Gastroesophageal sphincter (tissue), 4 donors: ENCODE data around the gene ENTPD2. TPM values are rescaled to one million over a fixed set of nuclear protein-coding genes. Genes with fewer than 3 reads are reported as not detected.
A peak's percentile ranks its signal among the peaks of the same experiment; 100 is the strongest.

Experiments
- ATAC-seq: fragments of 150-250 bp; one replicate; pipeline ENCODE4 v1.9.1; 2016; ENCODE audit warnings: mild to moderate bottlenecking, moderate library complexity
- H3K27ac ChIP-seq, 4 donors: fragments of 200-600 bp; sonication (generic) in 3 of 4; 1 replicate in 3 of 4; 2 replicates in 1 of 4; pipeline ENCODE4 v1.5.1; 2016 to 2019
- H3K27me3 ChIP-seq: fragments of 200-600 bp; sonication (generic); one replicate; pipeline ENCODE4 v1.5.1; 2019
- H3K36me3 ChIP-seq, 2 donors: fragments of 200-600 bp; sonication (generic); one replicate each; pipeline ENCODE4 v1.5.1; 2019; ENCODE audit warnings: control low read depth in 1 of 2
- H3K4me1 ChIP-seq, 3 donors: fragments of 200-600 bp; sonication (generic); 1 replicate in 2 of 3; 2 replicates in 1 of 3; pipeline ENCODE4 v1.5.1; 2016 to 2019; ENCODE audit warnings: control low read depth in 2 of 3
- H3K4me3 ChIP-seq, 2 donors: fragments of 200-600 bp; sonication (generic); one replicate each; pipeline ENCODE4 v1.5.1; 2019; ENCODE audit warnings: mild to moderate bottlenecking in 1 of 2, moderate library complexity in 1 of 2
- H3K9me3 ChIP-seq, 3 donors: fragments of 200-600 bp; sonication (generic); one replicate each; pipeline ENCODE4 v1.5.1; 2017 to 2019; ENCODE audit warnings: control low read depth in 2 of 3
- CTCF ChIP-seq, 4 experiments: fragments of 200-600 bp in 2 of 4; fragments of 450-650 bp in 2 of 4; sonication (generic) in 1 of 4; IDR thresholded peaks; one replicate each; pipeline ENCODE4 v1.5.1; 2017 to 2019; ENCODE audit warnings: antibody characterized with exemption in 4 of 4, mild to moderate bottlenecking in 2 of 4, moderate library complexity in 2 of 4
- EP300 ChIP-seq: sonication (generic); formaldehyde crosslinking; IDR thresholded peaks from one replicate; pipeline ENCODE4 v1.6.1; 2017; ENCODE audit warnings: antibody characterized with exemption, mild to moderate bottlenecking
- POLR2A ChIP-seq, 2 donors: fragments of 450-650 bp; IDR thresholded peaks; one replicate each; pipeline ENCODE4 v1.6.1; 2017; ENCODE audit warnings: antibody characterized with exemption in 2 of 2, mild to moderate bottlenecking in 2 of 2, moderate library complexity in 1 of 2
- POLR2AphosphoS5 ChIP-seq: sonication (generic); formaldehyde crosslinking; IDR thresholded peaks from one replicate; pipeline ENCODE4 v1.6.1; 2017; ENCODE audit warnings: antibody characterized with exemption
- WGBS, 2 donors: methylation state at CpG; one replicate each; pipeline ENCODE4 v1.1.5; 2018; ENCODE audit warnings: low coverage in 1 of 2; 5-methylcytosine and 5-hydroxymethylcytosine counted together
- total RNA-seq, 4 donors: library from RNA; depleted of rRNA; stranded (reverse); fragments of >200 nt; gene quantifications; one replicate each; pipeline ENCODE4 v1.1.0, GENCODE V29; 2016

Gene ENTPD2
- total RNA-seq, 4 donors from 2014 or later = 0.58 to 1.6 TPM; not detected in 2

GRCh38 chr9:137009217-137009616 lies 44.6 kb downstream of the ENTPD2 start:
- H3K4me1 ChIP-seq = peaks cover 0 to 19% (median 5%) of the 10 kb centered on the region in 3 donors
- H3K4me3 ChIP-seq = no peak overlapping the region
- H3K9me3 ChIP-seq = no peaks in the 10 kb centered on the region
- H3K27me3 ChIP-seq = no peaks in the 10 kb centered on the region
- WGBS, 2 donors = 90% methylated on average over 2 of the region's 18 CpGs; no CpG with 5 or more reads in 1 of the 2 donors
- no peak overlapping the region for H3K27ac ChIP-seq
- peaks cover 0 to 69% of the 10 kb centered on the region in 2 donors for H3K36me3 ChIP-seq
- TF ChIP-seq CTCF (IDR thresholded peaks at IDR 0.05) = no peak
- TF ChIP-seq POLR2AphosphoS5 = no peak
- no peak for TF ChIP-seq EP300
- no peak for TF ChIP-seq POLR2A (IDR thresholded peaks at IDR 0.05)
- ATAC-seq = no peak

GRCh38 chr9:137008312-137008711 lies 45.5 kb downstream of the ENTPD2 start:
- Histone ChIP-seq H3K4me3 (no peak overlapping the region), H3K9me3 (no peaks in the 10 kb centered on the region), H3K27me3 (no peaks in the 10 kb centered on the region), H3K36me3 (peaks cover 0 to 60% of the 10 kb centered on the region in 2 donors), H3K27ac (no peak overlapping the region), H3K4me1 (peaks cover 0 to 19% (median 5%) of the 10 kb centered on the region in 3 donors)
- WGBS, 2 donors = 80% methylated on average over 1 of the region's 22 CpGs; no CpG with 5 or more reads in 1 of the 2 donors
- no peak for ATAC-seq
- TF ChIP-seq EP300 (no peak), CTCF (IDR thresholded peaks at IDR 0.05) (no peak), POLR2A (IDR thresholded peaks at IDR 0.05) (no peak), POLR2AphosphoS5 (no peak)

GRCh38 chr9:137007816-137008270 lies 46.0 kb downstream of the ENTPD2 start:
- no peak overlapping the region for H3K4me3 ChIP-seq
- ATAC-seq = no peak
- H3K4me1 ChIP-seq = peaks cover 0 to 19% (median 5%) of the 10 kb centered on the region in 3 donors
- H3K27me3 ChIP-seq = no peaks in the 10 kb centered on the region
- H3K36me3 ChIP-seq = peaks cover 0 to 55% of the 10 kb centered on the region in 2 donors
- no peaks in the 10 kb centered on the region for H3K9me3 ChIP-seq
- TF ChIP-seq CTCF (IDR thresholded peaks at IDR 0.05) = no peak
- TF ChIP-seq POLR2A (IDR thresholded peaks at IDR 0.05) = no peak
- no peak for TF ChIP-seq POLR2AphosphoS5
- TF ChIP-seq EP300 = no peak
- 82 to 100% methylated on average over 1 to 3 of the region's 13 CpGs for WGBS, 2 donors
- H3K27ac ChIP-seq = no peak overlapping the region

GRCh38 chr9:137007108-137007815 lies 46.6 kb downstream of the ENTPD2 start:
- peaks cover 0 to 19% (median 5%) of the 10 kb centered on the region in 3 donors for H3K4me1 ChIP-seq
- TF ChIP-seq POLR2AphosphoS5 (no peak), CTCF (IDR thresholded peaks at IDR 0.05) (no peak), EP300 (no peak), POLR2A (IDR thresholded peaks at IDR 0.05) (no peak)
- no peaks in the 10 kb centered on the region for H3K9me3 ChIP-seq
- no peak overlapping the region for H3K27ac ChIP-seq
- no peak overlapping the region for H3K4me3 ChIP-seq
- peaks cover 0 to 49% of the 10 kb centered on the region in 2 donors for H3K36me3 ChIP-seq
- ATAC-seq = peak; percentile 32
- H3K27me3 ChIP-seq = no peaks in the 10 kb centered on the region
- 29% methylated on average over 3 of the region's 30 CpGs; no CpG with 5 or more reads in 1 of the 2 donors for WGBS, 2 donors
